Left ventricle myocardium inferior (tissue), 1 donor: Measurements from ENCODE around the gene MVB12B. TPM values are rescaled to one million over a fixed set of nuclear protein-coding genes. Genes with fewer than 3 reads are reported as not detected.

ENCODE experiments used
- DNase-seq: peaks from one replicate; pipeline ENCODE4 v3.0.0-alpha.2; 2020
- H3K27ac ChIP-seq: fragments of 200-600 bp; replicated peaks from 2 replicates; pipeline ENCODE4 v1.8.0; 2021
- H3K27me3 ChIP-seq: fragments of 200-600 bp; 2 replicates; pipeline ENCODE4 v1.8.0; 2021; ENCODE audit warnings: low read depth
- H3K36me3 ChIP-seq: fragments of 200-600 bp; 2 replicates; pipeline ENCODE4 v1.8.0; 2021
- H3K4me1 ChIP-seq: fragments of 200-600 bp; 2 replicates; pipeline ENCODE4 v1.8.0; 2021
- H3K4me3 ChIP-seq: fragments of 200-600 bp; 2 replicates; pipeline ENCODE4 v1.8.0; 2021; ENCODE audit warnings: mild to moderate bottlenecking, moderate library complexity
- H3K9me3 ChIP-seq: fragments of 200-600 bp; replicated peaks from 2 replicates; pipeline ENCODE4 v1.8.0; 2021
- intact Hi-C: fragments of 100-400 bp; cut with micrococcal nuclease; formaldehyde crosslinking; loops from one replicate; pipeline ENCODE4 v1.11.0; 2022
- total RNA-seq: library from RNA; stranded (reverse); fragmentation: NEBNext Ultra II Directional; extraction: Animal tissue kit (Norgen Biotek cat#: 25700); gene quantifications from one replicate; pipeline ENCODE4 v1.2.1, GENCODE V29; 2021
- TF ChIP-seq, protein P1 (sequence below): fragments of 200-600 bp; IDR thresholded peaks from 2 replicates; pipeline ENCODE4 v1.8.0; 2021; ENCODE audit warnings: antibody characterized with exemption, mild to moderate bottlenecking, borderline replicate concordance
- donor health status: DM: no; HTN: yes; CAD: no; lungs with severe emphysema.

Gene MVB12B
- total RNA-seq, 1 donor from 2014 or later: 11.2 TPM

DNA sequence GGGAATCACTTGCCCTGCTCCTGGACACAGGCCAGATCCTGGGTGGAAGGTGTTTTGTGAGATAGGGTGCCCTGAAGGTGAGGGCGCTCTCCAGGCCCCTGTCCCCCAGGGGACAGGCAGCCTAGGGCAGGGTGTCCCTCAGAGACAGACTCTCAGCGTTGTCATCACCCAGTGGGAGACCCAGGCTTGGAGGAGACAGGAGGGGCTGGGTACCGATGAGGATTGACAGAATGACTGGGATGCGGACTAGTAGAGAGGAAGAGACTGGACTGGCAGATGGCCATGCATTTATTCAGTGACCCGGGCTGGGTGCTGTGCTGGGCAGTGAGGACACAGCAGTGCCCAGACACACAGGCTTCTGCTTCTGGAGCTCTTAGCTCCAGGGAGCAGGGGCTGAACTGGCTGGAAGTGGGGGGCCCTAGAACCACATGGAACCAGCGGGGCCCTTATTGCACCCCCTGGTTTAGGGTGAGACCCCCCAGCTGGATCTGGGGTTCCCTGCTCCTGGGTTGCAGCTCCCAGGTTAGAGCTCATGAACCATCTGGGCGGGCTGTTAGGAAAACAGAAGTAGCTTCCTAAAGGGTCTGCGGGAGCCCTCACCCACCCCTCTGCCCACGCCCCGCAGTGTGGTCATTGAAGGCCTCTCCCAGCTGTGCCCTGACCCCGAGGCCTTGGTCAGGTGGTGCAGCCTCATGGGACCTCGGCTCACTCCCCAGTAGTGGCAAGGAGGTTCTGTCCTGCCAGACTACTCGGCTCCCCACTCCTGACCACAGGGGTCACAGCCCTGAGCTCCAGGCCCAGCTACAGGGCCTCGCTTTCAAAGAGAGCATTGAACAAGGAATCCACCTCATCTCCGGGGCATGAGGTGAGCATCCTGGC is 170.4 kb downstream of the MVB12B start:
- Histone ChIP-seq H3K4me3 (no peak overlapping the region), H3K27ac (no peak overlapping the region), H3K36me3 (no peaks in the 10 kb centered on the region), H3K9me3 (no peaks in the 10 kb centered on the region), H3K4me1 (peaks cover 30% of the 10 kb centered on the region), H3K27me3 (peaks cover 8% of the 10 kb centered on the region)
- no peak for DNase-seq
- TF ChIP-seq, protein P1, sequence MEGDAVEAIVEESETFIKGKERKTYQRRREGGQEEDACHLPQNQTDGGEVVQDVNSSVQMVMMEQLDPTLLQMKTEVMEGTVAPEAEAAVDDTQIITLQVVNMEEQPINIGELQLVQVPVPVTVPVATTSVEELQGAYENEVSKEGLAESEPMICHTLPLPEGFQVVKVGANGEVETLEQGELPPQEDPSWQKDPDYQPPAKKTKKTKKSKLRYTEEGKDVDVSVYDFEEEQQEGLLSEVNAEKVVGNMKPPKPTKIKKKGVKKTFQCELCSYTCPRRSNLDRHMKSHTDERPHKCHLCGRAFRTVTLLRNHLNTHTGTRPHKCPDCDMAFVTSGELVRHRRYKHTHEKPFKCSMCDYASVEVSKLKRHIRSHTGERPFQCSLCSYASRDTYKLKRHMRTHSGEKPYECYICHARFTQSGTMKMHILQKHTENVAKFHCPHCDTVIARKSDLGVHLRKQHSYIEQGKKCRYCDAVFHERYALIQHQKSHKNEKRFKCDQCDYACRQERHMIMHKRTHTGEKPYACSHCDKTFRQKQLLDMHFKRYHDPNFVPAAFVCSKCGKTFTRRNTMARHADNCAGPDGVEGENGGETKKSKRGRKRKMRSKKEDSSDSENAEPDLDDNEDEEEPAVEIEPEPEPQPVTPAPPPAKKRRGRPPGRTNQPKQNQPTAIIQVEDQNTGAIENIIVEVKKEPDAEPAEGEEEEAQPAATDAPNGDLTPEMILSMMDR: no peak
- intact Hi-C loops: loop anchor here (10.0 kb wide), 1 partner anchor 192 kb away; no protein-coding TSS in a partner anchor

DNA sequence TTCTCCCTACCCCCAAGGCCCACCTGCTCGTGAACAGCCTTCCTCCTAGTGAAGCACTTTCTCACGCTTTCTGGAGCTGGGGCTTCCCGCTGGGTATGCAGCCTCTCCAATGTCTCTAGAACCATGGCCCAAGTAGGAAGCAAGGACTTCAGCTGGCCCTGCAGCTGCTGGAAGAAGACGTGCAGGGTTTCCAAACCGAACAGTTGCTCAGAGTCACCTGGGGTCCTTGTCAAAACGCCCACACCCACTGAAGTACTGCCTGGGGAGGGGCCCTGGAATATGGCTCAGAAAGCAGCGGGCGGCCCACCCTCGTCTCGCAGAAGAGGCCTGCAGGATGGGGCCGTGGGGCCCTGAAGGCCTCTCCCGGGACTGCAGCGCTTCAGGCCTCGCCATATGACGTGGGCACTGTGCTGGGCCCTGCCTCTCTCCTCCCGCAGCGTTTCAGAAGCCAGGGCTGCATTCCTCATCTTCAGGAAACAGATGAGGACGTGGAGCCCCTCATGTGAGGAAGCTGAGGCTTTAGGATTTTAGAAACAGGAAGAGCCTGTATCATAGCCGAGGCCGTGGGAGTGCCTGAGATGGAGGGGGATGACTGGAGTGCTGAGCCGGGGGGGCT is 171.1 kb downstream of the MVB12B start:
- TF ChIP-seq, protein P1: no peak
- H3K4me3 ChIP-seq: no peak overlapping the region
- DNase-seq: no peak
- intact Hi-C loops: loop anchor here (10.0 kb wide), 1 partner anchor 193 kb away; no protein-coding TSS in a partner anchor
- H3K4me1 ChIP-seq: peaks cover 30% of the 10 kb centered on the region
- H3K9me3 ChIP-seq: no peaks in the 10 kb centered on the region
- H3K36me3 ChIP-seq: no peaks in the 10 kb centered on the region
- no peak overlapping the region for H3K27ac ChIP-seq
- H3K27me3 ChIP-seq: peaks cover 8% of the 10 kb centered on the region

DNA sequence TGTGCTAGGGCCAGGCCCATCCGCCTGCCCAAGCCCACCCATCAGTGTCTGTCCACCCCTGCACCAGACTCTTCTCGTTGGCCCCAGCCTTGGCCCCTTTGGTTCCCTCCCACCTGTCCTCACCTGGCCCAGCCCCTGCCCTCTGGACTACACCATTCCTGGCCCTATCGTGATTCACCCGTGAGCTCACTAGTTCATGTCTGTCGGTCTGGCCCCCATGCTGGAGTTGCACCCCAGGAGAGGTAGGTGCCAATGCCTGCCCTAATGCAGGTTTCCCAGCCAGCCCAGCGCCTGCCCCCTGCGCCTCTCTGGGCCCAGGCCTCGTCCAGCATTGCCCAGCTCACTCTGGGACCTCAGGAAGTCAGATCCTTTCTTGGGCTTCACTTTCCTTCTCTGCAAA is 171.7 kb downstream of the MVB12B start:
- Histone ChIP-seq H3K36me3 (peaks cover 2% of the 10 kb centered on the region), H3K27ac (no peak overlapping the region), H3K27me3 (peaks cover 8% of the 10 kb centered on the region), H3K9me3 (no peaks in the 10 kb centered on the region), H3K4me1 (peaks cover 30% of the 10 kb centered on the region), H3K4me3 (no peak overlapping the region)
- TF ChIP-seq, protein P1: no peak
- no peak for DNase-seq
- intact Hi-C loops: loop anchor here (10.0 kb wide), 1 partner anchor 194 kb away; no protein-coding TSS in a partner anchor

DNA sequence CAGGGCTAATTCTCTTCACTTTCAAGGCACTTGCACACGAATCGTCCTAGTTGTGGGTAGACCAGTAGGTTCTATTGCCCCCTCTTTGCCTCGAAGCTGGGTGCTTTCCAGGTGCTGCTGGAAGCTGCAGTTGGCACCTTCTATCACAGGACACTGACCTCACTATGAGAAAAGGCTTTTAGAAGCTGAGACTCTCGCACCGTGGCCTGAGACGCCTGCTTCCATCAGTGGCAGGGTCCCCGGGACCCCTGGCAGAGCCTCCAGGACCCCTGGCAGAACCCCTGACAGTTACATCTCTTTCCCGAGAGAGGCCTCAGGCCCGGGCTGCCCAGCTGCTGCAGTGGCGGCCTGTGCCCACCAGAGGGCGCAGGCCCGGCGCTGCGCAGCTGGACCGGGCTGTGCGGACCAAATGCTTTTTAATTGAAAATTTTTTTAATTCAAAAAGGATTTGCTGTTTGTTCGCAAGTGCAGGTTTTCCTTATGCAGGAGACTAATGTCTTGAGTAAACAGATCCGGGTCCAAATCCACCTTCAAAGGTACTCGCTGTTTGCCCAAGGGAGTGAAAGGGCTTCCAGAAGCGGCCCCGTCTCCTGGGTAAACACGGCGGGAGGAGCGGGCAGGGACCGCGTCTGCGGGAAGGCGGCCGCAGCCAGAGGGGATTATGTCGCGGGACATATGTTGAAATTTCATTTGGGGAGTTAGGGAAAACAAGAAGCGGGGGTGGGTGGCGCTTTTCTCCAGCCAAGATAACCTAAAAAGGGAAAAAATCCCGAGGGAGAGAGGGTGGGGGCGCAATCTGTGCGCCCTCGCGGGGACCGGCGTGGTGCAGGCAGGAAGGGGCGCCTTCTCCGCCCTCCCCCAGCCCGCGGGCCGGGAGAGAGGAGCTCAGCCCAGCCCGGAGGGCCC is 172.6 kb downstream of the MVB12B start:
- intact Hi-C loops: loop anchor here (10.0 kb wide), 1 partner anchor 194 kb away; no protein-coding TSS in a partner anchor
- H3K4me1 ChIP-seq: peaks cover 30% of the 10 kb centered on the region
- TF ChIP-seq, protein P1: peak; percentile 100
- peak overlapping the region; percentile 44 for H3K27ac ChIP-seq
- no peaks in the 10 kb centered on the region for H3K9me3 ChIP-seq
- H3K4me3 ChIP-seq: peak overlapping the region; percentile 63
- peaks cover 11% of the 10 kb centered on the region for H3K36me3 ChIP-seq
- H3K27me3 ChIP-seq: peaks cover 8% of the 10 kb centered on the region
- no peak for DNase-seq
